ENCODE data around the gene ACTN1. TPM values are rescaled to one million over a fixed set of nuclear protein-coding genes. Genes with fewer than 3 reads are reported as not detected.
A peak's percentile ranks its signal among the peaks of the same experiment; 100 is the strongest.

Gene ACTN1
- total and polyA plus RNA-seq, 2 experiments from 2014 or later, result 121 to 280 TPM

GRCh38 chr14:69023035-69023434 lies 43.9 kb upstream of the ACTN1 start:
- no peak for DNase-seq (ENCODE audit: low spot score)
- no peak overlapping the region for H3K4me3 Mint-ChIP-seq
- no peak for ATAC-seq

More at GRCh38 chr14:69023035-69023434, 43.9 kb upstream of the ACTN1 start:
- no peaks in the 10 kb centered on the region; the same call in 2 of the 3 replicates for H3K9me3 Mint-ChIP-seq
- peaks cover 10% of the 10 kb centered on the region for H3K4me1 Mint-ChIP-seq
- Histone ChIP-seq H3K9me2 (ENCODE audit: insufficient read depth) (no peaks in the 10 kb centered on the region), H3F3A (replicated peaks; ENCODE audit: low read depth) (no peaks in the 10 kb centered on the region), H3K79me2 (replicated peaks; ENCODE audit: insufficient read depth) (no peaks in the 10 kb centered on the region), H3K36me3 (ENCODE audit: insufficient read depth) (no peaks in the 10 kb centered on the region), H3K4me3 (no peak overlapping the region), H2AFZ (peak overlapping the region; percentile 78; the same call in 1 of the 2 replicates), H3K27me3 (ENCODE audit: insufficient read depth) (no peaks in the 10 kb centered on the region), H3K4me2 (no peak overlapping the region), H3K4me1 (ENCODE audit: insufficient read depth) (peaks cover 7% of the 10 kb centered on the region; the same call in 1 of the 2 replicates), H4K20me1 (replicated peaks; ENCODE audit: insufficient read depth) (no peaks in the 10 kb centered on the region), H3K27ac (ENCODE audit: low read depth) (no peak overlapping the region)
- TF ChIP-seq EZH2 (IDR thresholded peaks at IDR 0.05; ENCODE audit: low read depth, unreplicated experiment) (no peak), ZNF114 (CRISPR knock-in tag; IDR thresholded peaks at IDR 0.05) (no peak), POLR2AphosphoS5 (IDR thresholded peaks at IDR 0.05; ENCODE audit: low read depth) (no peak), REST (IDR thresholded peaks at IDR 0.05; ENCODE audit: unreplicated experiment) (no peak), JUNB (IDR thresholded peaks at IDR 0.05; ENCODE audit: unreplicated experiment) (no peak), STAT1 (IDR thresholded peaks at IDR 0.05; ENCODE audit: unreplicated experiment) (no peak), ZNF331 (CRISPR knock-in tag; IDR thresholded peaks at IDR 0.05; ENCODE audit: low read depth) (no peak), ETS1 (IDR thresholded peaks at IDR 0.05) (no peak), NANOG (IDR thresholded peaks at IDR 0.05; ENCODE audit: borderline replicate concordance) (no peak), EZH2phosphoT487 (IDR thresholded peaks at IDR 0.05; ENCODE audit: unreplicated experiment) (no peak), ZNF462 (CRISPR knock-in tag; IDR thresholded peaks at IDR 0.05) (no peak), CREB1 (CRISPR knock-in tag; IDR thresholded peaks at IDR 0.05; ENCODE audit: low read depth) (no peak), CTCF (conservative IDR thresholded peaks at IDR 0.05; ENCODE audit: low read depth in 2 of 2) (no peak)
- no peaks in the 10 kb centered on the region for H3K36me3 Mint-ChIP-seq (ENCODE audit: low read depth)
- H3K27ac Mint-ChIP-seq, result no peak overlapping the region
- peaks cover 4% of the 10 kb centered on the region for H3K27me3 Mint-ChIP-seq (ENCODE audit: insufficient read depth, low read depth, poor library complexity)
